HK-2 (cell line): ENCODE results near the gene LRP8.

ENCODE experiments used
- DNase-seq: peaks from one replicate; pipeline ENCODE4 v3.0.0-alpha.2; 2018; ENCODE audit not compliant: unreplicated experiment

The LRP8 gene

DNA sequence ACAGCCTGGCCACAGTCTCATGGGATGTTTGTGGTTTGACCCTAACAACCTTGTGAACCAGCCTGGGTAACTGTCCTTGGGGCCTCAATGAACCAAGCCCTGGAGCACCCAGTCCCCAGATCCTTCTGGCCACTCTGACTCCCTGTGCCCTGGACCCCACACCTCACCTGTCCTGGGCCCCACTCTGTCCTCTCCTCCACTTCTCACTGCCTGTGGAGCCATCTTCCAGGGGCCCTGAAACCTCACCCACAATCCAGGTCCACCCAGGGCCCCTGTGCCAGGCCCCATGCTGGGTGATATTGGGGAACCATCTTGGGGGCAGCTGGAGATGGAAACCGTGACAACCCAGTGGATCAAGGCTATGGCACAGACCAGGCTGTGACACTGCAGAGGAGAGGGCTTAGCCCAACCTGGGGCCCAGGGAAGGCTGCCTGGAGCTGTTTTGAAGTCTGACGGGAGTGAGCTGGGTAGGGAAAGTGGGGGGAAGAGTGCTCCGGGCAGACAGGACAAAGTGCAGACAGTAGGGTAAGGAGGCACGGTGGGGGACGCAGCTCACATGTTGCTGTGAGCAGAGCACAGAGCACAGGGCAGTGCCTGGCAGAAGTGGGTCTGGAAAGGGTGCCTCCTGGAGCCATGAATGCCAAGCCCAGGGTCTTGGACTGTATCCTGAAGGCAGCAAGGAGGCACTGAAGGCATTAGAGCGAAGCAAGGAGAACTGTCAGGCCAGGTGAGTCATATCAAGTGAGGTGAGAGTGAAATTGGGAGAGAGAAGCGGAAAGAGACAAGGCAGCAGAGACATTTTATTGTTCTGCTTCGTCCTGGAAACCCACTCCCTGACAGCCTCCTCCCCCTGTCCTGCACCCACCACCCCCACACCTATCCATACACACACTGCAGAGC lies 12.1 kb upstream of the LRP8 start:
- no peak for DNase-seq

GRCh38 chr1:53338423-53338822 lies 10.6 kb upstream of the LRP8 start:
- no peak for DNase-seq

- DNase-seq, result no peak
Measured at GRCh38 chr1:53337499-53337898, 9.6 kb upstream of the LRP8 start.

DNA sequence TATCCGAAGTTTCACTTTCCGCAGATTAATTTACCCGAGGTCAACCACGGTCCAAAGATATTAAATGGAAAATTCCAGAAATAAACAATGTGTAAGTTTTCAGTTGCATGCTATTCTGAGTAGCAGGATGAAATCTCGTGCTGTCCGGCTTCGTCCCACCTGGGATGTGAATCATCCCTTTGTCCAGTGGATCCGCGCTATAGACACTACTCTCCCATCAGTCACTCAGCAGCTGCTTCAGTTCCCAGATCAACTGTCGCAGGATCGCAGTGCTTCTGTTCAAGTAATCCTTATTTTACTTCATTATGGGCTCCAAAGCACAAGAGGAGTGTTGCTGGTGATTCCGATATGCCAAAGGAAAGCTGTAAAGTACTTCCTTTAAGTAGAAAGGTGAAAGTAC lies 8.3 kb upstream of the LRP8 start:
- no peak for DNase-seq

DNA sequence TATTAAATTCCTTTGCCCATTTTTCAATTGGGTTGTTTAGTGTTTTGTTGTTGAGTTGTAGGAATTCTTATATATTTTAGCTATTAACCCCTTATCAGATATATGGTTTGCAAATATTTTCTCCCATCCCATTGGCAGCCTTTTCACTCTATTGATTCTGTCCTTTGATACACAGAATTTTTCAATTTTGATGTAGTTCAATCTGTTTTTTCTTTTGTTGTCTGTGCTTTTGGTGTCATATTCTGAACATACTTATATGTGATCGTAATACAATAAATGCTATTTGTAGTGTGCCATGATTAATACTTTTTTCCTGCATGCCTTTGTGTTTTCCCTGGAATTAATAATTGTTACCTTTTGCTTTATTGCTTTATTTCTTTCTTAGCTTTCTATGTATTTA lies 7.8 kb upstream of the LRP8 start:
- DNase-seq, result no peak

- DNase-seq, result no peak
Measured at GRCh38 chr1:53334781-53335180, 6.9 kb upstream of the LRP8 start.

DNA sequence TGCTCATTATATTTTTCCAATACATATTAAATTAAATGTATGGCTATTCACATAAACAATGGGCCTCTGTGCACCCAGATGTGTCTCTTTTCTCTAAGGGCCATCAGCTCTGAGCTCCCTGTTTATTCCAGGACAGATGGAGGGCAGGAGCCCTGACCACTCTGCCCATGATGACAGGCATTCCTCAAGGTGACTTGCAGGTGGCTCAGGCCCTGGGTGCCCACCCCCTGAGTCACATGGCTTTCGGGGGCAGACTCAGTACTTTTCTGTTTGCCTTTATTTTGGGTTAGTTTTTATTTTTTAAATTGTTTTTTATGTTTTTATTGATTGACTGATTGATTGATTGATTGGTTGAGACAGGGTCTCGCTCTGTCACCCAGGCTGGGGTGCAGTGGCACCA lies 6.4 kb upstream of the LRP8 start:
- DNase-seq, result no peak

GRCh38 chr1:53332833-53333232 lies 5.0 kb upstream of the LRP8 start:
- DNase-seq, result no peak

- DNase-seq, result no peak
Measured at GRCh38 chr1:53332186-53332564, 4.3 kb upstream of the LRP8 start.

GRCh38 chr1:53331446-53332185 lies 3.7 kb upstream of the LRP8 start:
- no peak for DNase-seq

DNA sequence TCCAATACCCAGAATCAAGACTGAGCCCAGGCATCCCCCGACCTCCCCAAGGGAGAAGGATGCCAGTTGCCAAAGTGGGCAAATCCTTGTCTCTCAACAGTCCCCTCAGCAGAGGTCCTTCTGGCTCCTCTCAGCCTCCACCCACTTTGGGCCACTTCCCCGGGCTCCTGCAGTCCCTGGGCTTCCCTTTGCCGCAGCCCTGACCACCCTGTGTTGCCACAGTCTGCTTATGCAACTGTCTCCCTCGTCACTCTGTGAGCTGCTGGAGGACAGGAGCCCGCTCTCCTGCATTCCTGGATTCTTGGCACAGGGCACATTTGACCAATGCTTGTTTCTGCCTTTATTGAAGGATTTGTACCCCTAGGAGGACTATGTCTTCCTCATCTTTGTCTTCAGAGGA lies 2.9 kb upstream of the LRP8 start:
- no peak for DNase-seq

DNA sequence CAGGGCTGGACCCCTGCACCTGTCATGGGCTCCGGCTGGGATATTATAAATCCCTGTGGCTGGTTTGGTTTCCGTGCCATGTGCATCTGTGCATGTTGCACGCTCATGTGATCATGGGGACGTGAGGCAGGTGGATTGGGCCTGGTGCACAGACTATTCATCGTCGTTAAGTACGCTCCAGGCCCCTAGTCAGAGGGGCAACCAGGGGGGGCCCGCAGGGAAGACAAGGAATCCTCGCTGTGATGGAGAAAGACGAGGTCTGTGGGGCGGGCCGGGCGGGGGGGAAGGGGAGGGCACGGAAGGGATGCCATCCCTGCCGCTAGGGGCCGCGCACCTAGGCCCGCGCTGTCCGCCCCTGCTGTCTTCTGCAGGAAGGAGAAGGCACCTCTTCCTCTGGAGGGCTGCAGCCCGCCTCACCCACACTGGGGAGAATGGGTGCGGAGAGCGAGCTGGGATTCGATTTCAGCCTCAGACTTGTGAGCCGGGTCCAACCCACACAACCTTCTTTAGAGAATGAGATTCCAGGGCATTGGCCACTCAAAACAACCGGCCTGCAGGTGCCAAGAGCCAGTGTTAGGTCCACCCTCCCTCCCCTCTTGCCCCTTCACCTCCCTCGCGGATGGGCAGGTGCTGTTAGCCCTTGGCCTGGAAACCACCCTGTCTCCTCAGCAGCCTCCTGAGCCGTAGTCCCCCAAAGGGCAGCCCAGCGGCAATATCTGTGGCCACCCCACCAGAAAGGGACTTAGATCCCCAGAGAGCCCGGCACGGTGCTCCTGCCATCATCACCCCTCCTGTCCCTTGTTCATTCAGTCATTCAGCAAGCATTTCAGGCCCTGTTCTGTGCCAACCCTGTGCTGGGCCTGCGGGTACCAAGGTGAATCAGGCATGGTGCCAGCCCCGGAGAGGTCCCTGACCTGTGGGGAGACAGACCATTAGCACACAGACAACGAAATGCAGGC lies 950 bp upstream of the LRP8 start:
- no peak for DNase-seq

- DNase-seq, result peak; percentile 51
Measured at GRCh38 chr1:53327182-53327913, 522 bp downstream of the LRP8 start.

DNA sequence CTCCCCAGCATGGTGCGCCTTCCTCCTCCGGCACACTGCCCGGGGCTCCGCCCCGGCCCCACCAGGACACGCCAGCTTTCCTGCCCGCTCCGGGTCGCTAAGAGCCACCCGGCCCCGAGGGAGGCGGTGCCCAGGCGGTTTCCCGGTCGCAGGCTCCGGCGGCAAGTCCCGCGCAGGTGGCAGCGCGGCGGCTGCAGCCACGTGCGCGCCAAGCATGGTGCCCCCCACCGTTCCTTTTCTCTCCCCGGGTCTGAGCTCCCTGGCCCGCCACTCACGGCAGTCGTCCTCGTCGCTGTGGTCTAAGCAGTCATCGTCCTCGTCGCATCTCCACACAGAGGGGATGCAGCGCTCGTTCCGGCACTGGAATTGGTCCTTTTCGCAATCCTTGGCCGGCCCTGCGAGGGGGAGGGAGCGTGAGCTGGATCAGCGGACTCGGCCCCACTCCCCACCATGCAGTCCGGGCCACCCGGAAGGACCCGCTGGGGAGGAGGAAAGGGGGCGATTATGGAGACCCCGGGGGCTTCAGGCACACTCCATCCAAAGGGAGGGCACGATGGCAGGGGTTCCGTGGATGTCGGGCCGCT lies 1.2 kb downstream of the LRP8 start:
- peak; percentile 51 for DNase-seq

DNA sequence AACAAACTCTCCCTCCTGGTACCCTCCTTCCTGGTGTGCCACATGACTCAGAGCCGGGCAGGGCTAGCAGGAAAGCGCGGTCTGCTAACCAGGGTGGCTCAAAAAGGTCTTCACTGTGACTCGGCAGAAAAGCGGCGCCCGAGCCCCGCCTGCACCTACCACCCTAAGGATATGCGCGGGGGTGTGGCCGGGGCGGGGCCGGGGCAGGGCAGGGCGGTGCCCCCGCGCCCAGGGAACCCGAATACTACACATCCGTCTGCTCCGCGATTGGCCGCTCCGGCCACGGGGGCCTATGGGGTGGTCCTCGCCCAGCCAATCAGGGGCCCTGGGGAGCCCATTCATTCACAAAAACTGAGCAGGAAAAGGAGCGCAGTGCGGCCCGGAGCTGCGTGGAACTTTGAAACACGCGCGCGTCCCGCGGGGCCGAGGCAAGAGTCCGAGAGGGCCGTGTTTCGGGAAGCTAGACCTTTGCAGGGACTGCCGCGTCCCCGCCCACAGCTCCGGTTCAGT lies 1.7 kb downstream of the LRP8 start:
- peak; percentile 98 for DNase-seq

DNA sequence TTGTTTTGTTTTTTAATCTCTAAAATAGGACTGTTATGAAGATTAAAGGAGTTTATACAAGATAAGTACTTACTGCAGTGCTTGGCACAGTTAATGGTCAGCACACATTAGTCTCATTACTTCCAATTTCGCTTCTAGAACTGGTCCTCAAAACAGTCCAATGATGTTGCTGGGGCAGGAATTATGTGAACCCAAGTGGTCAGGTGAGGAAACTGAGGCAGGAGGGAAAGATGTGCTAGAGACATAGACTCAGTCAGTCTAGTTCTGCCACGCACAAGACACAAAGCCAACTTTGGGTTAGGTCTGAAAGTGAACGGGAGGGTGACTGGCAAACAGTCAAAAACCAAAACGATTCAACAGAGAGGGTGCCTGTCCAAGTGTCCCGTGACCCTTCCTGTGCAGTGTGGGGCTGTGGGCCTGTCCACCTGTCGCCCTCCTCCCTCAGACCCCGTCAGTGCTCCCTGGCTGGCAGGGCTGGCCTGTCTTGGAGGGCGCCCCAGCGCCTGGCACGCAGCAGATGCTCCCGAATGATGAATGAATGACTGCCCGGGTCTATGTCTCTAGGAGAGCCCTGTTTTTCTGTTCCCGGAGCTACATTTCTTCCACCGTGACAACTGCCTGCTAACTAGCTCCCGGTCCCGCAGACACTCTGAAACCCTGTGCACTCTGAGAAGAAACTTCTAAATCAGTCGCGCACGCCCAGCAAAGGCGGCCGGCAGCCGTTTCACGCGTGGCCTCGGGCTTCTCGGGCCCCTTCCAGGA lies 2.4 kb downstream of the LRP8 start:
- no peak for DNase-seq

- DNase-seq, result no peak
Measured at GRCh38 chr1:53324728-53325297, 3.1 kb downstream of the LRP8 start.

DNA sequence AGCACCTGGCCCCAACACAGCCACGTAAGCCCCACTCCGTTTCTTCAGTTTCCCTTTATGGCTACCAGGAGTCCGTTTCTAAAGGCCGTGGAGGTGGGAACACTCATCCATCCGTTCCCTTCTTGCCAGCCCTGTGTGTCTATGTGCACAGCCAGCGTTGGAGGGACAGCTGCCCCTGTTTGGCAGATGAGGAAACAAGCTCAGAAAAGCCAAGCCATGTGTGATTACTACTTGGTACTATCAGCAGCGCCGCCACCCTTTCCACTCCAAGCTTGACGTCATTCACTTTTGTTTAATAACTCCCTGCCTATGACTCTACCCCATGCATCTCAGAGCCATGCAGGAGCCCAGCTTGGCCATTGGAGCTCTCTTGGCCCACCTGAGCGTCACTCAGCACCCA lies 3.5 kb downstream of the LRP8 start:
- no peak for DNase-seq

GRCh38 chr1:53323316-53323715 lies 4.6 kb downstream of the LRP8 start:
- DNase-seq, result no peak
